ENCODE results near the gene KCNJ14. TPM values are rescaled to one million over a fixed set of nuclear protein-coding genes. Genes with fewer than 3 reads are reported as not detected.

Gene KCNJ14
- total RNA-seq, 1 donor from 2014 or later: 1.4 TPM

- no peak overlapping the region for H3K27ac Mint-ChIP-seq (ENCODE audit: unreplicated experiment)
- FAIRE-seq: no peak
These were observed 21.8 kb downstream of the KCNJ14 start for GRCh38 chr19:48477067-48477685.

GRCh38 chr19:48477698-48478338 lies 22.4 kb downstream of the KCNJ14 start:
- Mint-ChIP-seq H3K36me3 (ENCODE audit: low read depth, unreplicated experiment) (peaks cover 17% of the 10 kb centered on the region), H3K27ac (ENCODE audit: unreplicated experiment) (no peak overlapping the region), H3K27me3 (ENCODE audit: low read depth, unreplicated experiment) (no peaks in the 10 kb centered on the region), H3K4me3 (ENCODE audit: unreplicated experiment) (no peak overlapping the region), H3K9me3 (ENCODE audit: unreplicated experiment) (no peaks in the 10 kb centered on the region), H3K4me1 (ENCODE audit: low read depth, unreplicated experiment) (peaks cover 12% of the 10 kb centered on the region)
- TF ChIP-seq EZH2 (IDR thresholded peaks at IDR 0.05; ENCODE audit: insufficient read depth, low read length): no peak
- no peak for TF ChIP-seq CTCF (IDR thresholded peaks at IDR 0.05; ENCODE audit: insufficient read depth, low read depth, low read length)
- Histone ChIP-seq H3K9ac (ENCODE audit: low read length) (no peak overlapping the region), H3K79me2 (ENCODE audit: insufficient read depth, low read length) (peaks cover 14% of the 10 kb centered on the region), H2AFZ (ENCODE audit: low read depth, low read length) (no peak overlapping the region), H4K20me1 (ENCODE audit: insufficient read depth, low read length) (peaks cover 71% of the 10 kb centered on the region), H3K9me3 (ENCODE audit: insufficient read depth, low read depth, low read length) (no peaks in the 10 kb centered on the region), H3K27ac (ENCODE audit: low read depth, low read length) (no peak overlapping the region), H3K36me3 (ENCODE audit: insufficient read depth, low read length) (peaks cover 34% of the 10 kb centered on the region), H3K27me3 (ENCODE audit: insufficient read depth, low read length) (no peaks in the 10 kb centered on the region), H3K4me1 (ENCODE audit: insufficient read depth, low read length) (peaks cover 25% of the 10 kb centered on the region), H3K4me3 (ENCODE audit: insufficient read depth, low read depth, low read length) (no peak overlapping the region), H3K4me2 (ENCODE audit: low read length) (no peak overlapping the region)
- DNase-seq (ENCODE audit: low read depth) (no peak), FAIRE-seq (no peak)

More at GRCh38 chr19:48477067-48477685, 21.8 kb downstream of the KCNJ14 start:
- Mint-ChIP-seq H3K9me3 (ENCODE audit: unreplicated experiment) (no peaks in the 10 kb centered on the region), H3K36me3 (ENCODE audit: low read depth, unreplicated experiment) (peaks cover 20% of the 10 kb centered on the region), H3K4me3 (ENCODE audit: unreplicated experiment) (no peak overlapping the region), H3K27me3 (ENCODE audit: low read depth, unreplicated experiment) (no peaks in the 10 kb centered on the region), H3K4me1 (ENCODE audit: low read depth, unreplicated experiment) (peaks cover 12% of the 10 kb centered on the region)
- H3K27me3 ChIP-seq (ENCODE audit: insufficient read depth, low read length): no peaks in the 10 kb centered on the region
- H3K9ac ChIP-seq (ENCODE audit: low read length): no peak overlapping the region
- no peak overlapping the region for H3K4me3 ChIP-seq (ENCODE audit: insufficient read depth, low read depth, low read length)
- TF ChIP-seq CTCF (IDR thresholded peaks at IDR 0.05; ENCODE audit: insufficient read depth, low read depth, low read length) (no peak), EZH2 (IDR thresholded peaks at IDR 0.05; ENCODE audit: insufficient read depth, low read length) (no peak)
- H4K20me1 ChIP-seq (ENCODE audit: insufficient read depth, low read length): peaks cover 76% of the 10 kb centered on the region
- H3K36me3 ChIP-seq (ENCODE audit: insufficient read depth, low read length): peaks cover 38% of the 10 kb centered on the region
- H3K79me2 ChIP-seq (ENCODE audit: insufficient read depth, low read length): peaks cover 19% of the 10 kb centered on the region
- DNase-seq (ENCODE audit: low read depth): no peak
- peaks cover 23% of the 10 kb centered on the region for H3K4me1 ChIP-seq (ENCODE audit: insufficient read depth, low read length)
- H3K27ac ChIP-seq (ENCODE audit: low read depth, low read length): no peak overlapping the region
- H2AFZ ChIP-seq (ENCODE audit: low read depth, low read length): no peak overlapping the region
- no peak overlapping the region for H3K4me2 ChIP-seq (ENCODE audit: low read length)
- H3K9me3 ChIP-seq (ENCODE audit: insufficient read depth, low read depth, low read length): no peaks in the 10 kb centered on the region
